ENCODE data around the gene MIDN.

Gene MIDN

DNA sequence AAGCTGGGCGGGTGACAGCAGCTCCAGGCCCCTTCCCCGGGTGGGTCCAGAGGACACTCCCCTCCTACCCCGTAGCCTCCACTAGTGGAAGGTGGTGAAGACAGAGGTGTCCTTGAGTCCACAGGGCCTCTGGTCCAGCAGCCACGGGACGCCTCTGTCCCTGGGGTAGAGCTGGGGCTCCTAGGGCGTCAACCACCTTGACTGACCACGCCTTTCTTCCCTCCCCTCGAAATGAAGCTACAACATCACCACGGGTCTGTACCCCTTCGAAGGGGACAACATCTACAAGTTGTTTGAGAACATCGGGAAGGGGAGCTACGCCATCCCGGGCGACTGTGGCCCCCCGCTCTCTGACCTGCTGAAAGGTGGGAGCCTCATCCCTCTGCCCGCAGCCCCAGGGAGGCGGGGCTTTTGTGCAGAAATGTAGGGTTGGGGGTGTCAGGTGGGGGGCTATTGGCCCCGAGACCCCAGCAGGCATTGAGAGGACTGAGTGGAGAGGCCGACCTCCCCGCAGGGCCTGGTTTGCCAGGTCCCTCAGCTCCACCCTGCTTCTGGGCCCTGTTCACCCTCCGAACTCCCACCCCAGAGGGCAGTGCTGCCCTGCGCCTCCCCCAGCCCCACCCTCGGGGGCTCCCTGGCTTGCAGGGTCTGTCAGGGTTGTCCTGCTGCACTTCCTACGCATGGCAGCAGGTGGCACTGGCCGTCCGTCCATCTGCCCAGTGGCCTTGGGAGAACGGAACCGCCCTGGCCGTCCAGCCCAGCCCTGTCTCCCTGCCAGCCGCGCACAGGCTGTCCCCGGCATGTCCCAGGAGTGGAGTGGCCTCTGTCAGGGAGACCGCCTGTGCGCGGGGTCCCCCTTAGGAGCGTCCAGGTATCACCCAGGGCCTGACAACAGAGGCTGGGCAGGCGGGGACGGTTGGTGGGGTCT is 27.1 kb upstream of the MIDN start:
- DNase-seq (ENCODE audit: low read depth) = no peak

DNA sequence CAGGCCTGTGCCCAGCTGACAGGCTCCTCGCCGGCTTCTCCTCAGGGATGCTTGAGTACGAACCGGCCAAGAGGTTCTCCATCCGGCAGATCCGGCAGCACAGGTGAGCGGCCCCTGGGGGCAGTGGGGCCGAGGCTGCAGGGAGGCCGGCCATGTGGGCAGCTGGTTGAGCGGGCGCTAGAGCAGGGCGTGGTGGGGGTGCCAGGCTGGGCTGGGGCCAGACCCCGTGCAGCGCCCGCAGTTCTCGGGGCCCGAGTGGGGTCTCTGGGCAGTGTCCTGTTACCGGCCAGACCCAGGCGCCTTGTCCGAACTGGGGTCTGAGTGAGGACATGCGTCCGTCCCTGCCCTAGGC is 26.5 kb upstream of the MIDN start:
- DNase-seq (ENCODE audit: low read depth) = no peak

DNA sequence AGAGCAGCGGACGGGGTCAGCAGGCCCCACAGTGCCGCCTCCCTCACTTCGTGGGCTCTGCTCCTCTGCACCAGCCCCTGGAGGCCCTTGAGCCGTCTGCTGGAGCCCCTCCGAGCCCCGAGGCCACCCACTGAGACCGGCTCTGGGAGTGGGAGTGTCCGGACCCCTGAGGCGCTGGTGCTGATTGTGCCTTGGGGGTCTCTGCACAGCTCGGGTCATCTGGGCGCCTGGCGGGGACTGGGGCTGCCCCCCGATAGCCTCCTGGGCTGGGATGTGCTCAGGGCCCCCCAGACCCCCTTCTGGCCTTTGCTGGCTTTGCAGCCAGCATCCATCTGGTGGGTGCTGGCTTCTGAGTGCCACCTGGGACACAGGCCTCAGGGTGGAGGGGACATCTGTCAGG is 26.0 kb upstream of the MIDN start:
- DNase-seq (ENCODE audit: low read depth) = no peak

DNA sequence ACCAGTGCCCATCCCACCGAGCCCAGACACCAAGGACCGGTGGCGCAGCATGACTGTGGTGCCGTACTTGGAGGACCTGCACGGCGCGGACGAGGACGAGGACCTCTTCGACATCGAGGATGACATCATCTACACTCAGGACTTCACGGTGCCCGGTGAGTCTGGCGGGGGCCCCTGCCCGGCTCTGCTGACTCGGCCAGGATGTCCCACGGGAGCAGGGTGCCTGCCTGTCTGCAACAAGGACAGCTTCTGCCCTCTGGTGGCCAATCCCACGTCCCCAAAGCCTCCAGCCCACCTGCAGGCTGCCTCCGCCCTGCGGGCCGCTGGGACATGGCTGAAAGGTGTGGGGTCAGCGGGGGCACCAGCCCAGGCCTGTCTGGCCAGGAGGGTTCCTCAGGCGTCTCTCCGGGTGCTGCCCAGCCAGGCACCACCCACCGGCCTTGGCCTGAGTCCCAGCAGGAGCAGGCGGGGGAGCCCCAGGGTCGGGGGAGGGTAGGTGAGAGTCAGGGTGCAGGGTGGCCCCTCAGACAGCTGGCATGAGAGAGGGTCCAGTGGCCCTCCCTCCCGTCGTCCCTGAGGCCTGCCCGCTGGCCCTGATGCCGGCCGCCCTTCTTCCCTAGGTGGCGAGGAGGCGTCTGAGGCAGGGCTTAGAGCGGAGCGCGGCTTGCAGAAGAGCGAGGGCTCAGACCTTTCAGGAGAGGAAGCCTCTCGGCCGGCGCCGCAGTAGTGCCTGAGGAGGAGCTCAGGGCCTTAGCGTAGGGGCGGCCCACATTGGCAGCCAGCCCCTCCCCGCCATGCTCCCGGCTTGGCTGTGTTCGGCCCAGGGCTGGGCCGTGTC is 25.1 kb upstream of the MIDN start:
- no peak for DNase-seq (ENCODE audit: low read depth)

DNA sequence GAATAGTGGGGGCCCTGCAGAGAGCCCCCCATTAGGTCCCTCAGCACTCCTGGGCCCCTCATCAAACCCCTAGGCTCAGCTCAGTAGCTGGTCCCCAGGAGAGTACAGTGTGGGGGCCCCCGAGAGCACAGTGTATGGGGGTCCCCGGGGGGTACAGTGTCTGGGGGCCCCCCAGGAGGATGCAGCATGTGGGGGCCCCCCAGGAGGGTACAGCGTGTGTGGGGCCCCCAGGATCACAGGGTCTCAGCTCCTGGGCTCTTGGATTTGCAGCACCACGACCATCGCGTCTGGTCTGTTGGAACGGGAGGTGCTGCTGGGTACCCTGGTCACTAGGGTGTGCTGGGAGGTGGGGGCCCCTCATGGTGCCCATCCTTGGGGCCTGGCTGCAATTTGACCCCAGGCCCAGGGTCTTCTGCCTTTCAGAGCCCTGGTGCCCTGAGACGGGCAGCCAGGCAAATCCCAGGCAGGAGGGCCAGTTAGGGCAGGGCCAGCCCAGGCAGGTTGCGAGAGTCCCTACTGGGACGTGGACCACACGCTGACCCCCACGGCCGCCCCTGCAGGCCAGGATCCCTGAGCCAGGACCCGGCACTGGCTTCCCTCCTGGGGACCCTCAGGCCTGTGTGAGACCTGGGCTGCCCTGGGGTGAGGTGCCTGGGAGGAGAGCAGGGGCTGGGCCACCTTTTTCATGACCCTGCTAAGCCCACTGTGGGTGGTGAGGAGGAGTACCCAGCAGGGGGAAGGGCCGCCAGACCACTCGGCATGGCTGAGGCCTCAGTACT is 24.1 kb upstream of the MIDN start:
- no peak for DNase-seq (ENCODE audit: low read depth)

DNA sequence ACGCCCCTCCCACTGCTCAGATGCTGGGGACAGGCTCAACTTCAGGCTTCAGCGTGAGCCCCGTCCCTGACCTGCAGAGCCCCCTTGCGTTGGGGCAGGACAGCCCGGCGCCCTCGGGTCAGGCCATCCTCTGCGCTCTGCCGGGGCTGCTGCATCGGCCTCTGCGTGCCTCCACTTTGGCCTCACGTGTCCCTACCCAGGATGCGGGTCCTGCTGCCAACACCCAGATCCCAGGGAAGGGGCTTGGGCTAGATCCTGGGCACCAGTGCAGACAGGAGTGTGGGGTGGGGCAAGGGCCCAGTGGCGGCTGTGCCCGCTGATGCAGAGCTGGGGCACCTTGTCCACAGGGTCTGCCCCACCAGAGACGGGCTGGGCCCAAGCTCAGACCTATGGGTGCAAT is 23.5 kb upstream of the MIDN start:
- DNase-seq (ENCODE audit: low read depth) = no peak

DNA sequence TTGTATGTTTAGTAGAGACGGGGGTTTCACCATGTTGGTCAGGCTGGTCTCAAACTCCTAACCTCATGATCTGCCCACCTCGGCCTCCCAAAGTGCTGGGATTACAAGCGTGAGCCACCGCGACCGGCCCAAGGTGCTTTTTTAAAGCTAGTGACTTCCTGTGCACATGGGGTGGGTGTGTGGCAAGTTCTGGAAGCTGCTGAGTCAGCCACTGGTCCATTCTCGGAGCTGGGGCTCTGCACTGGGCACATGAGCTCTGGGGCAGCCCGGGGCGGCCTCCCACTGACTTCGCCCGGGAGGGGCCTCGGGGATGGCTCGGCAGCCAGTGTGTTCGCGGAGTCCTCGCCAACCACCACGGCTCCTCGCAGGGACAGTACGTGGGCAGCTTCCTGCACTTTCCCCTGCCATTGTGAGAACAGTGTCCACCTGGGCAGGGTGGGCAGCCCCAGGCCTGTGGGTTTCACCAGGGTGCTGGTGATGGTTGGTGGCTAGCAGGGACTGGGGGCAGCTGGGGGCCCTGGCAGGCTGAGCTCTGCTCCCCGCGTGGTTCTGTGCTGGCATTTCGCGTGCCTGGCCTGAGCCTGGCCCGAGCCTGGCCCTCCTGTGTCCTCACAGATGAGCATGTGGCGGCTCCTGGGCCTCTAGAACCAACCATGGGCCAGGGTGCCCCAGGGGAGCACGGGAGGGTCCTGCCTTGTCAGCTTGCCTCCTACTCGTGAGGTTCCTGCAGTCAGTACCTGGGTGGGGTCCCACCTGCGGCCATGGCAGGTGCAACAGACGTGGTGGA is 22.8 kb upstream of the MIDN start:
- DNase-seq (ENCODE audit: low read depth) = no peak

DNA sequence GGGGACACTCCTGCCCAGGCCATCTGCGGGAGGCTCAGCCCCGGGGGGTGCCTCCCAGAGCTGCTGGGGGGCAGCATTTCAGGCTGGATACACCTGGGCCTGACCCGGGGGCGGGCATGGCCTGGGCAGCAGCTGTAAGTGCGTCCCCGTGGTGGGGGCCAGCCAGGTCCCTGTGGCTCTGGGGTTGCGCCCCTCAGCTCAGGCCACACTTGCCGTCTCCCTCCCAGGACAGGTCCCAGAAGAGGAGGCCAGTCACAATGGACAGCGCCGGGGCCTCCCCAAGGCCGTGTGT is 22.2 kb upstream of the MIDN start:
- no peak for DNase-seq (ENCODE audit: low read depth)

DNA sequence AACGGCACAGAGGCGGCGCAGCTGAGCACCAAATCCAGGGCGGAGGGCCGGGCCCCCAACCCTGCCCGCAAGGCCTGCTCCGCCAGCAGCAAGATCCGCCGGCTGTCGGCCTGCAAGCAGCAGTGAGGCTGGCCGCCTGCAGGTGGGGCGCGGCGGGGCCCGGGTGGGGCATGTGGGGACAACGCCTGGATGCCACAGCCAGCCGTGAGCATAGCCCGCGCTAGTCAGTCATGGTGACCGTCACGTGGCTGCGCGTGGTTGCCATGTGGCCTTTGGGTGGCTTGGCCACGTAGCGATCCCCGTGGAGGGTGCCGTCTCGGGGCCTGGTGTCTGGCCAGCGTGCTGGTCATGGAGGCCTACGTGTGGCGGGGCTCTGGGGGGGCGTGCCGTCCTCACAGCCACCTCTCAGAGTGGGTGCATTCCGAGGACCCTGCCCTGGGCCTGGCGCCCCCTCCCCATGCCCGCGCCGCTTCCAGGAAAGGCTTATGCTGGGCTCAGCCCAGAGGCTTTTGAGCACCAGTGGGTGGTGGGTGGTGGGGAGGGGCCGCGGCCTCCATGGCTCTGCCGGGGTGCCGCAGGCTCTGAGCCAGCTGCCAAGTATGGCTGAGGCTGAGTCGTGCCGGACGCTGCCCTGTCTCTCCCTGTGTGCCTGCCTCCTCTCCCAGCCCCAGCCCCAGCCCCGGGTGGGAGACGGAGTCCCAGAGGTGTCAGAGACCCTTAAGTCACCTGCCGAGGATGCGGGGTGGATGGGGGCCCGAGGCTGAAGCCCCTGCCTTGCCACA is 21.7 kb upstream of the MIDN start:
- no peak for DNase-seq (ENCODE audit: low read depth)

DNA sequence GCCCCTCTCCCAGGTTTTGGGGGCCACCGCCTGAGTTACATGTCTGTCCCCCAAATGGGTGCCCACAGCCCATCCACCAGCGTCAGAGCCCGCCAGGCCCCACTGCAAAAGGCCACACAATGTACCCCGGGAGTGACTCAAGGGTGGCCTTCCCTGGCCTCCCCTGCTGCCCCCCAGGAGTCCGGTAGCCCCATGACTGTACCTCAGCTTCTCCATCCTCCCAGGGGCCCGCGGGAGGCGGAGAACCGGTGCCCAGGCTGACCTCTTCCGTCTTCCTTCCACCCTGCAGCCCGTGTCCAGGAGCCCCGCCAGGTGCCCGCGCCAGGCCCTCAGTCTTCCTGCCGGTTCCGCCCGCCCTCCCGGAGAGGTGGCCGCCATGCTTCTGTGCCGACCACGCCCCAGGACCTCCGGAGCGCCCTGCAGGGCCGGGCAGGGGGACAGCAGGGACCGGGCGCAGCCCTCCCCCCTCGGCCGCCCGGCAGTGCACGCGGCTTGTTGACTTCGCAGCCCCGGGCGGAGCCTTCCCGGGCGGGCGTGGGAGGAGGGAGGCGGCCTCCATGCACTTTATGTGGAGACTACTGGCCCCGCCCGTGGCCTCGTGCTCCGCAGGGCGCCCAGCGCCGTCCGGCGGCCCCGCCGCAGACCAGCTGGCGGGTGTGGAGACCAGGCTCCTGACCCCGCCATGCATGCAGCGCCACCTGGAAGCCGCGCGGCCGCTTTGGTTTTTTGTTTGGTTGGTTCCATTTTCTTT is 20.9 kb upstream of the MIDN start:
- DNase-seq (ENCODE audit: low read depth) = no peak

DNA sequence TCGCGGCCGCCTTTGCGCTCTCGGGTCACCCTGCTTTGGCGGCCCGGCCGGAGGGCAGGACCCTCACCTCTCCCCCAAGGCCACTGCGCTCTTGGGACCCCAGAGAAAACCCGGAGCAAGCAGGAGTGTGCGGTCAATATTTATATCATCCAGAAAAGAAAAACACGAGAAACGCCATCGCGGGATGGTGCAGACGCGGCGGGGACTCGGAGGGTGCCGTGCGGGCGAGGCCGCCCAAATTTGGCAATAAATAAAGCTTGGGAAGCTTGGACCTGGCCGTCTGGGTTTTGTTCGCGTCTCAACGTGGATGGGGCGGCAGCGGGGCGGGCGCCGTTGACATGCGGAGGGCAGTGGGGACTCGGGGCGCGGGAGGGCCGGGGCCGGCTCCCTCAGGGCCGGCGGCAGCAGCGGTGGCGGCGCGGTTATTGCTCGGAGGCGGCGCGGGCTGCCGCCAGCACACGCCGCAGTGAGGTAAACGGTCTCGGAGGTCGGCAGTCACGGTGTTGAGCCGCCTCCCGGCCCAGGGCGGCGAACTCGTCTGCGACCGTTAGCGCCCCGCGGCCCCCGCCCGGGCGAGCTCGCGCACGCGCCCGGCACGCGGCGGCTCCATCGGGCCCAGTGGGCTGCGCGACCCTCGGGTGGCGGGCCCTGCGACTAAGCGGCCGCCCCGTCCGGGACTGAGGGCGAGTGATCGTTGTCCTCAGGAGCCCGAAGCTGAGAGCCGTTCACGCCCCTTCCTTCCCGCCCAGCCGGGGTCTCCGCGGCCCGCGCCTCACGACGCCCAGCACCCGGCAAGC is 20.0 kb upstream of the MIDN start:
- no peak for DNase-seq (ENCODE audit: low read depth)

DNA sequence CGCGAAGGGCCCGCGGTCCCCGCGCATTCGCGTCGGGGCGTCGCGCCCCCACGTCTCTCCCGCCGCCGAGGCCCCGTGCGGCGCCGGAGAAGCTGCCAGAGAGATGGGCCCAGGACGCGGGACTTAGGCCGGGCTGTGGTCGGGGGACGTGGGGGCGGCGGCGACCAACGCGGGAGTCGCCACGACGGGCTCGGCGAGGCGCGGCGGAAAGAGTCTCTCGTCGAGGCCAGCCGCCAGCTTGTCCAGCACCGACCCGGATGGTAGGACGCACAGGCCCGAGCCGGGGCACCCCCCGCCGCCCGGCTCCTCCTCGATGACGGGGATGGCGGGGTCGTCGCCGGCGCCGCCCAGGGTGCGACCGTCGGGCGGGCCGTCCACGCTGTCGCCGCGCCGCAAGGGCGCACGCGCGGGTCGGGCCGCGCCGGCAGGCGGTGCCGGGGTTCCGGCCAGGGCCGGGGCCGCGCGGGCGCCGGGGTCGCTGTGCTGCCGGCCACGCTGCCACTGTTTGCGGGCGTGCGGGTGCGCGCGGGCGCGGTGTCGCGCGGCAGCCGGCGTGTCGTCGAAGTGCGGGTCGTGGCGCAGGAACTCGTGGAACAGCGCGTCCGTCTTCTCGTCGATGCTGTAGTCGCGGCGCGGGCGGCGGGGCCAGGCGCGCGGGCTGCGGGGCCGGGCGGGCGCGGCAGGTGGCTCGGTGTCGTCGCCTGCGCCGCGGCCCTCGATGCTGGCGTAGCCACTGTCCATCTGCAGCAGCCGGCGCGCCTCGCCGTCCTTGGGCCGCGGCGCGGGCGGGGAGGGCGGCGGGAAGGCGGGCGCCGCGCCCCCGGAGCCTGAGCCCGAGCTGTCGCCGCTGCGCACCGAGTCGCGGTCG is 19.1 kb upstream of the MIDN start:
- DNase-seq (ENCODE audit: low read depth) = no peak

DNA sequence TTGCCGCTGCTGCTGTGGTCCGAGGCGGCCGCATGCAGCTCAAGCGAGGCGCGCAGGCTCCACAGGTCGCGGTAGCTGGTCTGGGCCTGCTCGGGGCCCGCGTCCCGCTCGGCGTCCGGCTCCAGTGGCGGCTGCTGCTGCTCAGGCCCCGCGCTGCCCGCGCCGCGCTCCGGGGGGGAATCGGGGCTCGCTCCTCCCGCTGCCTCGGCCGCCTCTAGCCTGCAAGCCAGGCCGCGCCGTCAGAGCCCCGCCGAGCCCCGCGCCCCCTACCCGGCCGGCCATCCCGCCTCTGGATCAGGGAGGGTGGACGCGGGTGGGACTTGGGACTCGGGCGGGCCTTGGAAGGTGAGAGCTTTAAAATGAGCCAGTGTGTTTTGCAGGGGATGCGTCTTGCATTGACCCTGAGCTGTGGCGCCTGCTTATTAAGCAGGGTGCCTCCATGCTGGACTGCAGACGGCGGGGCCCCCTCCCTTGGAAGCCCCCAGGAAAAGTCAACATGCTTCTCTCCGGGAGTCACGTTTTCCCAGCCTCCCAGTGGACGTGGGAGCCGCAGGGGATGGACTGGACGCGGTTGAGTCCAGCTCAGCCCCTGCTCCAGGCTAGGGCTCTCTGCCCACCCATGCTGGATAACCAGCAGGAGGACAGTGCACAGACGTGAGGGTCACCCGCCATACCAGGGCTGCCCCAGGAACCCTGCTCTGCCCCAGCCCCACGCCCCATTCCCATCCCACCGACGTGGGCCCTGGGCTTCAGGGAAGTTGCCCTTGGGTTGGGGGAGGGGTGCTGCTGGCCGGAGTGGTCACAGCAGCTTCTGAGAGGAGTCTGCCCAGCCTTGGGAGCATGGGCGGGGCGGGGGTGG is 18.2 kb upstream of the MIDN start:
- DNase-seq (ENCODE audit: low read depth) = no peak

DNA sequence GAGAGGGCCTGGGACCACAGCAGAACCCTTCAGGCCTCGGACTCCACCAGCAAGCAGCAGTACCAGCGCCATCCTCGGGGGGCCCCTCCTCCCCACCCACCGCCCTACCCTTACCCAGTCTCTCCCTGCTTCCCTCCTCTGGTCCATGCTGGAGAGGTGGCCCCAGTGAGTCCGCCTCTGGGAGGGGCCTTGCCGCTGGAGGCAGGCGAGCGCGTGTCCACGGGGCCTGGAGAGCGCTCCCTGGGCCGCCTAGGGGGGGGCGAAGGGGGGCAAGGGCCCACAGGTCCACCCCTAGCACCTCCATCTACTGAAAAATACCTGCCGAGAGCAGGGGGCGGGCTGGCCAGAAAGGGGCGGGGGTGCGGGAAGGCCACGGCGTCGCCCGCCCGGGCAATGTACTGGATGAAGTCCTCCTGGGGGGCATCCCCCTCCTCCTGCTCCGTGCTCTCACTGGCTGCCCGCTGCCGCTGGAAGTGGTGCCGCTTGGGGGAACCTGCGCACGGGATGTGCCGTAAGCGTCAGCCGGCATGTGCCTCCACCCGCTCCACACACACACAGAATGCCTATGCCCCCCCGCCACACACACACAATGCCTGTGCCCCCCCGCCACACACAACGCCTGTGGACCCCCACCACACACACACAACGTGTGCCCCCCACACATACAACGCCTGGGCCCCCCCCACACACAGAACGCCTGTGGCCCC is 17.4 kb upstream of the MIDN start:
- no peak for DNase-seq (ENCODE audit: low read depth)

DNA sequence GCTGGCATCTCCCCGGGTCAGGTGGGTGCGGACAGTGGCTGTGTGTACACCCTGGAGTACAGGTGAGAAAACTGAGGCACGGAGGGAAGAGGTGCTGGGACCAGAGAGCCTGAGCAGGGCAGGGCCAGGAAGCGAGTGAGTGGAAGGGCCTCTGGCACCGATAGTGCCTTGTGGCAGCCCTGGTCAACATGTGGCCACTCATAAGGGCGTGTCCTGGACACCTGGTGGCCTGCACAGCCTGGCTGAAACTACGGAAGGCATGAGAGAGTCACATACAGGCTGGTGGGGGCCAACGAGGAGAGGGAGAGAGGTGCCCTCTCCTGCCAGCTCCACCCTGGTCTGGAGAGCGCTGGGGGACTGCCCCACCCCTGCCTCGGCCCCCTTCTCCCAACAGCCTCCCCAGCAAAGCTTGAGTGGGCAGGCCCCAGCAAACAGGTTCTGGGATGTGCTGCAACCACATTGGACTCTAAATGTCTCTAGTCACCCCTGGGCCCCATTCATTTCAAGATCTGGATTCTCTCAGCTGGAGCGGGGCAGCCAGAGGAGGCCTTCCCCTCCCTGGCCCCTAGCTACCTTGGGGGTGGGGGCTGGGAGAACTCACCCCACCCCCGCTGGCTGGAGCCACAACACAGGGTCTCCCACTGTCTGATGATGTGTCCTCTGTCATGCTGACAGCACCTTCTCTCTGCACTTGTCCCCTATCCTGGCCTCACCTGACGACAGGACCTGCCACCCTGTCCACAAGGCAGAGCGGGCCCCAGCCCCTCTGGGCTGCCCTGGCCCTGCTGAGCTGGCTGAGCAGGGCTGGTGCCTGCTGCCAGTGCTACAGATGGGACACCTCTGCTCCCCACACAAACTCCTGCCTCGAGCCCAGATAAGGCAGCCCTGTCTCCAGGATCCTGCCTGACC is 16.4 kb upstream of the MIDN start:
- no peak for DNase-seq (ENCODE audit: low read depth)

DNA sequence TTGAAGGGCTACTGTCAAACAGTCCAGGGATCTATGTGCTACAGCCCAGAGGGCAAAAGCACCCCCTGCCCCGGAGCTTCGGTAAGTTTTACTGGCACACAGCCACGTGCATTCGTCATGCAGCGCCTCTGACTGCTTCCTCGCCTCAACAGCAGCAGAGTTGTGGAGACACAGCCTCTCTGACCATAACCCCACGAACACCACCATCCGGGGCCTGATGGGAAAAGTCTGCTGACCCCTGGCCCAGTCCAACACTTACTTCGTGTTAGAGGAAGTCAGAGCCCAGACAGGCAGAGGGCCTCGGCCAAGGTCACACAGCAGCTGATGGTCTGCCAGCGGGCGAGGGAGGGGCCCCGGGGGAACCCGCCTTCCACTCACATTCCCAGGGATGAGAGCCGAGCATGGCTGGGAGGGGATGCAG is 15.7 kb upstream of the MIDN start:
- DNase-seq (ENCODE audit: low read depth) = no peak

Data from stimulated activated CD8-positive, alpha-beta memory T cell treated with anti-CD3 and anti-CD28 coated beads, Interleukin-12 subunit alpha, Interleukin-12 subunit beta, amount 100 ng/mL, for 4 hours (primary cell).